ENCODE measurements around the gene ATP23.

Gene ATP23

DNA sequence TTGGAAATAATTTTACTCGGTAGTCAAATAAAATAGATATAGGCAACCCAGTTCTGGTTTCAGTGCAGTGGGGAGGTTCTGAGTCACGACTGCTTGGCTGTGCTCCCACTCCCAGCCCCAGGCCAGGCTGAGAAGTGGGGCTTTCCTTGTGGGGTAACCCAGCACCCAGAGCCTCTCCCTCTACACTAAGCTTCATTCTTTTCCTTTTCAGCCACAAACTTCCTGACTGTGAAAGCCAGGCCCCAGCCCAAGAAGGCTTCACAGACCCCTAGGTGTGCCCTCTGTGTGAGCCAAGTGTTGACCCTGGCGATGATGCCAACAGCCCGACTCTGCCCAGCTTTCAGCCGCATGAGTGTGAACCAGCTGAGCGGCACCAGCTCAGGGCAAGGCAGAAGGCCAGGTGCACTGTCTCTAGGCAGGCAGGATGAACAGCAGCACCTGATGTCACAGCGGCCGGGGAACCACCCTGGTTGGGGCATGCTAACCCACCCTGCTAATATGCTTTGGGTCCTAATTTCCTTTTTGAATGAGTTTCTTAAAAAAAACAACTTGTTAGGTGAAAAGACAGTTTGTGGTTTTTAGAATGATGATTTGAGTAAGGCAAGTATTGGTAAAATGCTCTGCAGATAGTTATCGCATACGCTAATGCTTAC is 42.2 kb upstream of the ATP23 start:
- Histone ChIP-seq H3K36me3 (replicated peaks; ENCODE audit: low read depth, low read length) (no peaks in the 10 kb centered on the region), H2AFZ (ENCODE audit: low read depth, low read length) (no peak overlapping the region; the same call in 1 of the 2 replicates), H3K9me3 (ENCODE audit: insufficient read depth, low read length) (no peaks in the 10 kb centered on the region), H4K20me1 (ENCODE audit: insufficient read depth, low read length) (no peaks in the 10 kb centered on the region), H3K79me2 (ENCODE audit: low read length) (no peaks in the 10 kb centered on the region), H3K4me1 (ENCODE audit: low read length) (peaks cover 57% of the 10 kb centered on the region), H3K4me2 (ENCODE audit: low read length) (peak overlapping the region; percentile 99), H3K27ac (ENCODE audit: low read length) (peak overlapping the region; percentile 97), H3K9ac (ENCODE audit: low read length) (peak overlapping the region; percentile 55), H3K27me3 (ENCODE audit: low read depth, low read length) (no peaks in the 10 kb centered on the region), H3K4me3 (ENCODE audit: low read length) (peak overlapping the region; percentile 85)
- TF ChIP-seq, protein P1, sequence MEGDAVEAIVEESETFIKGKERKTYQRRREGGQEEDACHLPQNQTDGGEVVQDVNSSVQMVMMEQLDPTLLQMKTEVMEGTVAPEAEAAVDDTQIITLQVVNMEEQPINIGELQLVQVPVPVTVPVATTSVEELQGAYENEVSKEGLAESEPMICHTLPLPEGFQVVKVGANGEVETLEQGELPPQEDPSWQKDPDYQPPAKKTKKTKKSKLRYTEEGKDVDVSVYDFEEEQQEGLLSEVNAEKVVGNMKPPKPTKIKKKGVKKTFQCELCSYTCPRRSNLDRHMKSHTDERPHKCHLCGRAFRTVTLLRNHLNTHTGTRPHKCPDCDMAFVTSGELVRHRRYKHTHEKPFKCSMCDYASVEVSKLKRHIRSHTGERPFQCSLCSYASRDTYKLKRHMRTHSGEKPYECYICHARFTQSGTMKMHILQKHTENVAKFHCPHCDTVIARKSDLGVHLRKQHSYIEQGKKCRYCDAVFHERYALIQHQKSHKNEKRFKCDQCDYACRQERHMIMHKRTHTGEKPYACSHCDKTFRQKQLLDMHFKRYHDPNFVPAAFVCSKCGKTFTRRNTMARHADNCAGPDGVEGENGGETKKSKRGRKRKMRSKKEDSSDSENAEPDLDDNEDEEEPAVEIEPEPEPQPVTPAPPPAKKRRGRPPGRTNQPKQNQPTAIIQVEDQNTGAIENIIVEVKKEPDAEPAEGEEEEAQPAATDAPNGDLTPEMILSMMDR (IDR thresholded peaks at IDR 0.05; ENCODE audit: low read depth, low read length) = no peak
- no peak for TF ChIP-seq EZH2phosphoT487 (IDR thresholded peaks at IDR 0.05; ENCODE audit: low read depth)

DNA sequence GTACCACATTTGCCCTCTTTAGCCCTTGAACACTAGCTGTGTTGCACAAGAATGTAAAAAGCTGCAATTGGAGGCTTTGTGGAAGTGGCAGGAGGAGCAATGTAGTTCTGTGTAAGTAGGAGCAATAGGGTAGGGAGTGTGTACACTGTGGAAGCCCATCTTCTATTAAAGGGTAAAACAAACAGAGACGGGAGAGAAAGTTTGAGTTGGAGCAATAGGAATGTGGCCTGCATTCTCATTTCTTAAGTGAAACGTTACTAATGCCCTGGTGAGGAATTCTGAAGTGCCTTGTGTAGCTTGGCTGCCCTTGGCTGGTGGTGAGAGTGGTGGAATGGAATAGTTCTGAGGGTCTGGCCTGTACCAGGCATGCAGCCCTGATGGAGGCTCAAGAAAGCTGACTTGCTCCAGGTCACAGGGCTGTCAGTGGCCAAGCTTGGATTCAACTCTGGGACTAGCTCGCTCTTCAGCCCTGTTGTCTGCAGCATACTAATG is 38.8 kb upstream of the ATP23 start:
- H3K4me3 ChIP-seq (ENCODE audit: low read length) = no peak overlapping the region
- no peak overlapping the region for H3K4me2 ChIP-seq (ENCODE audit: low read length)
- no peak overlapping the region for H3K27ac ChIP-seq (ENCODE audit: low read length)
- H3K79me2 ChIP-seq (ENCODE audit: low read length) = no peaks in the 10 kb centered on the region
- no peaks in the 10 kb centered on the region for H3K36me3 ChIP-seq (replicated peaks; ENCODE audit: low read depth, low read length)
- H3K9ac ChIP-seq (ENCODE audit: low read length) = no peak overlapping the region
- peaks cover 38% of the 10 kb centered on the region for H3K4me1 ChIP-seq (ENCODE audit: low read length)
- TF ChIP-seq, protein P1 (IDR thresholded peaks at IDR 0.05; ENCODE audit: low read depth, low read length) = no peak
- TF ChIP-seq EZH2phosphoT487 (IDR thresholded peaks at IDR 0.05; ENCODE audit: low read depth) = no peak
- H3K9me3 ChIP-seq (ENCODE audit: insufficient read depth, low read length) = no peaks in the 10 kb centered on the region
- no peaks in the 10 kb centered on the region for H3K27me3 ChIP-seq (ENCODE audit: low read depth, low read length)
- H4K20me1 ChIP-seq (ENCODE audit: insufficient read depth, low read length) = no peaks in the 10 kb centered on the region
- no peak overlapping the region for H2AFZ ChIP-seq (ENCODE audit: low read depth, low read length)

DNA sequence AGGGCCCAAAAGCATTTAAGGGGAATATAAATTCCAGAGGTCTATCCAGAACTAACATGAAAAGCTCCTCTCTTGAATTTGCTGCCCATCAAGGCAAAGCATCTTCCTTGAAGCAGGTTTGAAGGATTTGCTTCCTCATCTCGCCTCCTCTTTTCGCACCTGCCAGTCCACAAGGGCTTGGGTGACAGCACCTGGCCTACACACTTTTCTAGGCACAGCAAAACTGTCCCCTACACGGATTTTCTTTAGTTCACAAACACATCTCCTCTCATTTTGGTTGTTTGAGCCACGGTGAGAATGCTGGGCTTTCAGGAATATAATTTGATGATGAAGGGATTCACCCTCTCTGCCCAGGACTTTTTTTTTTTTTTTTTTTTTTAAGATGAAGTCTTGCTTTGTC is 36.9 kb upstream of the ATP23 start:
- Histone ChIP-seq H3K27me3 (ENCODE audit: low read depth, low read length) (no peaks in the 10 kb centered on the region), H3K4me2 (ENCODE audit: low read length) (no peak overlapping the region), H3K4me1 (ENCODE audit: low read length) (peaks cover 19% of the 10 kb centered on the region), H2AFZ (ENCODE audit: low read depth, low read length) (no peak overlapping the region), H3K36me3 (replicated peaks; ENCODE audit: low read depth, low read length) (no peaks in the 10 kb centered on the region), H3K9me3 (ENCODE audit: insufficient read depth, low read length) (no peaks in the 10 kb centered on the region), H3K79me2 (ENCODE audit: low read length) (no peaks in the 10 kb centered on the region), H3K4me3 (ENCODE audit: low read length) (no peak overlapping the region), H4K20me1 (ENCODE audit: insufficient read depth, low read length) (no peaks in the 10 kb centered on the region), H3K27ac (ENCODE audit: low read length) (no peak overlapping the region), H3K9ac (ENCODE audit: low read length) (no peak overlapping the region)
- TF ChIP-seq, protein P1 (IDR thresholded peaks at IDR 0.05; ENCODE audit: low read depth, low read length) = no peak

DNA sequence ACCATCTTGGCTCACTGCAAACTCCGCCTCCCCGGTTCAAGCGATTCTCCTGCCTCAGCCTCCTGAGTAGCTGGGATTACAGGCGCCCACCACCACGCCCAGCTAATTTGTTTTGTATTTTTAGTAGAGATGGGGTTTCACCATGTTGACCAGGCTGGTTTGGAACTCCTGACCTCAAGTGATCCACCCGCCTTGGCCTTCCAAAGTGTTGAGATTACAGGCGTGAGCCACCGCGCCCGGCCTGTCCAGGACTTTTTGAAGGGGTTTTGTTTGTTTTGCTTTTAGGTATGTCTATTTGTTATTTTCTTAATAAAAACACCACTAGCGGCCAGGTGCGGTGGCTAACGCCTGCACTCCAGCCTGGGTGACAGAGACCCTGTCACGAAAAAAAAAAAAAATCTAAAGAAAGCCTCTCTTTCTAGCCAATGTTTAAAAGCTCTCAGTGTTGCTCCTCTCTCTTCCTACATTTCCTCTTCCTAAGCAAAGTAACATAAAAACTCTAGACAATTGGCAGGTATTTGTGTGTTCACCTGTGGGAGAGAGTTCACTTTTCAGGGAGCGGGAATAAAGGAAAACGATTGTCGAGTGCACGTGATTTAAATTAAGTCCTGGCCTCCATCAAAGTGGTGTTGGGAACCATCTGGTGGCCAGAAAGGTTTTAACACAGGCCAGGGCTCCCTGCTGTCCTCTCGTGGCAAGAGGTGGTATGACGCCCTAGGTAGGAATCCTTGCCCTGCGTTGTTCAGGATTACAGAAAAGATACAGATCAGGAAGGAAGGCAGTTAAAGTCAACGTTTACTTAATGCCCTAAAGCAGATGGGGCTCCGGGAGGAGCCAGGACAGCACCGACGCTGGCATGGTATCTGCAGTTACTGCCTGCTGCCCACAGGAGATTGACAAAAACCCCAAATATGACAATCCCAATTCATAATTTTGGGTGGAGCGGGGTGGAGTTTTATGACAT is 36.2 kb upstream of the ATP23 start:
- Histone ChIP-seq H3K27ac (ENCODE audit: low read length) (no peak overlapping the region), H3K36me3 (replicated peaks; ENCODE audit: low read depth, low read length) (no peaks in the 10 kb centered on the region), H4K20me1 (ENCODE audit: insufficient read depth, low read length) (no peaks in the 10 kb centered on the region), H3K4me2 (ENCODE audit: low read length) (peak overlapping the region; percentile 84), H3K9me3 (ENCODE audit: insufficient read depth, low read length) (no peaks in the 10 kb centered on the region), H3K9ac (ENCODE audit: low read length) (peak overlapping the region; percentile 38), H2AFZ (ENCODE audit: low read depth, low read length) (peak overlapping the region; percentile 96), H3K4me3 (ENCODE audit: low read length) (peak overlapping the region; percentile 70), H3K79me2 (ENCODE audit: low read length) (no peaks in the 10 kb centered on the region), H3K4me1 (ENCODE audit: low read length) (peaks cover 12% of the 10 kb centered on the region), H3K27me3 (ENCODE audit: low read depth, low read length) (no peaks in the 10 kb centered on the region)
- TF ChIP-seq, protein P1 (IDR thresholded peaks at IDR 0.05; ENCODE audit: low read depth, low read length) = peak; percentile 100
- no peak for TF ChIP-seq EZH2phosphoT487 (IDR thresholded peaks at IDR 0.05; ENCODE audit: low read depth)

Data from OCI-LY3 (cell line).